NCI-H345 (cell line): ENCODE results near the gene TIMP2.
"Not testable (repeated sequence)": the region's sequence is repeated elsewhere in the genome, so short reads cannot be mapped to it uniquely, and the experiment has no call there.

Source experiments
- DNase-seq: peaks from one replicate; lab custom pipeline; 2025; lab: John Stamatoyannopoulos, UW

Gene TIMP2

GRCh38 chr17:78929908-78930775, 5.0 kb upstream of the TIMP2 start:
- DNase-seq: no peak

DNA sequence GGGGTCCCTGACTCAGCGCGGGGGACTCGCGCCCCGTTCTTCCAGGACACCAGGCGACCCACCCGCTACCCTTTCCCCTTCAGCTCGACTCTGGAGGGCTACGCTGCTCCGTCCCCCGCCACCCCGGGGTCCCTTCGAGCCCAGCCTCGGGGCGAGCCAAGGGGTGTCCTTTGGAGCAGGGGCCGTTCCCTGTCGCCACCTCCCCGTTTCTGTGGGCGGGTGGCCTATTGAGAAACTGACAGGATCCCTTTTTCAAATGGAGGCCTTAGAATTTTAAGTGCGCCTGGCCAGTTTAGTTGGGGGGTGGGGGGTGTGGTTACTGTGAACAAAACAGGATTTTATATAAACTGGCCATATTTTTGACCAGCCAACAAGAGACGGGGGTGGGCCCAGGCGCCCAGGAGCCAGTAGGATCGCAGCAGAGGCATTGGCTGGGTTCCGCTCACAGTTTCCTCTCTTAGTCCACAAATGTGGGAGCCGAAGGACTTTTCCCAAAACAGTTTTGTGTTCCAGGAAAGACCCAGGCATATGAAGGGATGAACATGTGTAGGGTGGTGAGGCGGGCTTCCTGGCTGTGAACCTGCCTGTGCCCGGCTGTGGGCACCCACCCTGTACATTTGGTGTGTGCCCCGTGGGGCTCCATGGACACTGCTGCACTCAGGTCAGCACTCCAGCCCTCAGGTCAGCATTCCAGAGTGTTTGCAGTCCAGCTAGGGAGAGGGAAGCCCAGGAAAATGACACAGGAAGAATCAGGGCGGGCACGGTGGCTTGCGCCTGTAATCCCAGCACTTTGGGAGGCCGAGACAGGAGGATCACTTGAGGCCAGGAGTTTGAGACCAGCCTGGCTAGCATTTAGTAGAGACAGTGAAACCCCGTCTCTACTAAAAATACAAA, 722 bp upstream of the TIMP2 start:
- DNase-seq: peak; percentile 37

DNA sequence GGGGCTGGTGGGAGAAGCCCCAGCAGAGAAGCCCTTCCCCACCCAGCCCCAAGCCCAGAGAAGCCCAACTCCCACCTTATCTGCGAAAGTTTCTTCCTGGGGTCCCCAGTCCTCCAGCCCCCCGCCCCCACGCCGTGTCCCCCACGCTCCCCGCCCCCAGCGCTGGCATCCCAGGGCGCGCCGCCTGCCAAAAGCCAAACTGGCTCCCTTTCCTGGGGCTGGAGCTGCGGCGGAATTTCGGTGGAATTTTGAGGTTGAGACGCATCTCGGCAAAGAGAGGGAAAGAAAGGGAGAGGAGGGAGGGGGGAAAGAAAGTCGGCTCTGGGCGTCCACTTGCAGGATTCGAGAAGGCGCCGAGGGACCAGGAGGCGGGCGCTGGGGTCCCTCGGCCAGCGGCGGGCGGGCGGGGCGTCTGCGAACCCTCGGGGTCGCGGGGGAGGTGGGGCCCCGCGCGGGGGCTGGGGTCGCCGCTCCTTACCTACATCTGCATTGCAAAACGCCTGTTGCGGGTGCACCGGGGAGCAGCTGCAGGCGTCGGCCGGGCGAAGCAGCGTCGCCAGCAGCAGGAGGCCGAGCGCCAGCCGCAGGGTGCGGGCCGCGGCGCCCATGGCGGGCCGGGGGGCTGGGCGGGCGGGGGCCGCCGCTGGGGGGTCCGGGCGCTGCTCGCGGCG, 571 bp downstream of the TIMP2 start:
- peak; percentile 45 for DNase-seq

DNA sequence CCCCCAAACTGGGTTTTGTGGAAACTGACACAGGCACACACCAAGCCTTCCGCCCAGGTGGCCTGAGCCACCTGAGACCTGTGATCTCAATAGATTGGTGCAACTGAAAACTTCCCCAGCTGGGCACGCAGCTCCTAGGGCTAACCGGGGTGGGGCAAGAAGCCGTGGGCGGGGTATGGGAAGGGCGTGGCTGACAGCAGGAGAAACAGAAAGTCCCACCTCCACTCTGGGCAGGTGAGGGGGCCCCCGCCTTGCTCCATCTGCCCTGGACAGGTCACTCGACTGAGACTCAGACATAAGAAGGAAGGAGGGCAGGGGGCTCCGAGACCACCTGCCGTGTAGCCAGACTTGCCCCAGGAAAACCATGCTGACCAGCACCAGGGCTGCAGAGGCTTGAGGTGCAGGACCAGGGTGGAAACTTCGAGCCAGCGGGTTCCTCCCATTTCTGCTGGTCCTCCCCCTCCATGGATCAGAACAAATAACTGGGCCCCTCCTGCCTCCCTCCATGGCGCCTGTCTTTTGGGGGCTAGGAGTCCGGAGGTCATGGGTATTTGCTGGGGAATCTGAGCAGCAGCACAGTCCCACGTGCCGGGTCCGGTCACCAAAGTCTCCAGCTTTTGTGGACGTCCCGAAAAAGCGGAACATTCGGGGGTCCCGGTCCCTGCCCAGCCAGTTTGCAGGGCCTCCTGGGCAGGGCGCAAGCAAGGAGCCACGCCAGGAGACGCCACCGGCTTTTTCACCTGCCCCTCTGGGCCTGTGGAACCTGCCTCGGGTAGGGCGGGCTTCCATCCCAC, 1.3 kb downstream of the TIMP2 start:
- DNase-seq: peak; percentile 21

DNA sequence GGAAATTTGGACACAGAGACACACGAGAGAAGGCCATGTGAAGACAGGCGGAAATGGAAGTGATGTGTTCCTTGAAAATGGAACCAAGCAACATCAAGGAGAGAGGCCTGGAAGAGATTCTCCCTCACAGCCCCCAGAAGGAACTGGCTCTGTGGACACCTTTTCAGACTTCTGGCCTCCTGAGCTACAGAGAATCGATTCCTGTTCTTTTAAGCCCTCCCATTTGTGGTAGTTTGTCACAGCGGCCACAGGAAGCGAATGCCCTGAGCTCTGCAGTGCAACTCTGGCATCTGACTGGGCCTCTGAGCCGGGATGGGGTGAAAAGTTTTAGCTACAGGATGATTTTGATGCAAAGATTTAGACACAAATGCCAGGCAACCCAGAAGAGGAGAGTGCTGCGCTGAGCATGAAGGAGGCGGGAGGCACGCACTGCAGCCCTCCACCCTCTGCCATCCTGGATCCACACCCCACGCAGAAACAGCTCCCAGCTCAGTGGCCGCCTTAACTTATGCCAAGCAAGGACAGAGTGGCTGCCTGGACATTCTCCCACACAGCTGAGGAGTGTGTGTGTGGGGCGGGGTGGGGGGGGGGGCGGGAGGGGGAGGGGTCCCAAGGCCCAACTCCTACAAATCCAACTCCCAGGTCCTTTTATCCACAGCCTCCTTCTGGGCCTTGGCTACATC, 2.2 kb downstream of the TIMP2 start:
- no peak for DNase-seq

DNA sequence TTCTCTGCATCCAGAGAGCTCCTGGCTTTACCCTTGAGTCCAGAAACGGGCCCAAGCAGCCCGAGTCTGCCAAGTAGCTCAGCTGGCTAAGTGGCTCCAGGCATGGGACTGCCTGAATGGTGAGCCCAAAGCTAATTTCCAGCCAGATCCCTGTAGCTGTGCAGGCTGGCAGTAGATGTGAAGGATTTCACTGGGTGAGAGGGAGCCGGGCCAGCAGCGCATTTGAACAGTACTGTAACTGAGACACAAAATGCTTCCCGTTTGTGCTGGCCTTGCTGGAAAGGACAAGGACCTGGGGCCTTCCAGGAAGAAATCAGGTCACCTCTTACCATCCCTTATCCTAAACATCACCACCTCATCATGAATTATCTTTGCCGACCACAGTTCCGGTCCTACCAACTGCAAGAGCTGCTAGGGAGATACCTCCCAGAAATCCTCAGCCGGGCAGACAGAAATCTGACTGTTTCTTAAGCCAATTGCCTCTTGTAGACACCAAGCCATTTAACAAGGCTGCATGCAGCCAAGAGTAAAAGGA, 3.7 kb downstream of the TIMP2 start:
- no peak for DNase-seq

DNA sequence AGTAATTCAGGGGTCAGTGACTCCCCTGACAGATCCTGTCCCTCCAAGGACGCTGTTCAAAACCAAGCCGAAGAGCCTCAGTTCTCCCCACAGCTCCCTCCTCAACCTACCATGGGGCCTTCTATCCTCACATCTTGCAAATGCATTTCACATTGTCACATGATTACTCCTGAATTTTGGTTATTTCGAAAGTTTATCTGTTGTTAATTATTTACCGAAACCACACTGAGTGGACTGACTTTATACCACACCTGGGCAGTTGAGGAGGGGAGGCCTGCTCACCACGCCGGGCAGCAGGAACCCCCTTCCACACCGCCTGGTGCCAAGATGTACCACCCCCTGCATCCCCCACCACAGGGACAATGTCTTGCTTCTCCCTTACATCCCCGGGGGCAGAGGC, 4.7 kb downstream of the TIMP2 start:
- DNase-seq: no peak

GRCh38 chr17:78919861-78920450, 5.2 kb downstream of the TIMP2 start:
- no peak for DNase-seq

DNA sequence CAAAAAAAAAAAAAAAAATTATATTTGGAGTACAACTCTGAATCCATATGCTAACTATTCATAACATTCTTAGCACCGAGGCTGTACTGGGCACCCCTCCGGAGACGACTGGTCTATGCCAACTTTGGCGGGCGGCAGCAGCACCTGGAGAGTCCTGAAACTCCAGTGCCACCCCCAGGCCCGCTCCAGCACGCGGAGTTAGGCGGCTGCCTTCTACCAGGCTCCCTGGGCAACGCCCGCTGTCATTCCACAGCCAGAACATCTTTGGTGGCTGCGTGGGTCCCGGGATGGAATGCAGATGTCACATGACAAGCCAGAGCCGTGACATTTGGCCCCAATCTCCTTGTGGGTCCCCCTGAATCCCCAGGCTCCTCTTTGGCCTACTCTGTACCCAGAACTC, 6.2 kb downstream of the TIMP2 start:
- DNase-seq: no peak

- DNase-seq: no peak
Observed at GRCh38 chr17:78917451-78918275, 7.5 kb downstream of the TIMP2 start.

DNA sequence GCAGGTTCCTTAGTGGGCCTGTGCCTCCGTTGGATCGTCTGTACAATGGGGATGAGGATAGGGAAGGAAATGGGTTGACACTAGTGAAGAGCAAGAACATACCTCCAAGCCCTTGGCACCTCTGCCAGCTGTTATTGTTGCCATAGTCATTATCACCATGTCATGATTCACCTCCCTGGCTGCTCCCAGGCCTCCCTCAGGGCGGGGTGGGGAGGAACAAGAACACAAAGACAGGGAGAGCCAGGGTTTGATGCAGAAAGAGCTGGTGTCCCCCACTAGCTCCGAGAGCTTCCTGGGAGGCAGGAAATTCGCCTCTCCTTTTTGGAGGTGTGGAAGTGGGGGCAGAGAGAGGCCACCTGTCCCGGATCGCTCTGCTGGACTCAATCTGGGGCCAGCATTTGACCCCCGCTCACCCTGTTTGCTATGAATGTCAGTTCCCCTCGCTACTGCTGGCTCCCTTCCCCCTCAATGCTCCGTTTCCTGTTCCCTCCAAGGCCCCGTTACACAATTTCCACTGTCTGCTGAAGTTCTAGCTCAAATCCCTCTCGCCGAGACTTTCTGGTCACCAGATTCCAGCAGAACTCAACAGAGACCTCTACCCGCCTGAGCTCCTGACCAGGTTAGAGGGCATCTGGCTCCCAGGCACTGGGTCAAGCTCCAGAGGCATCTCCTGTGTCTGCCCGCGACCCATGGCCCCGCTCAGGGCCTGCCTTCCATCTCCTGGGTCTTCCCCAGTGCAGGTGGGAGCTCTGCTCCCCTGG, 9.1 kb downstream of the TIMP2 start:
- peak; percentile 7 for DNase-seq

GRCh38 chr17:78913115-78913514, 12.1 kb downstream of the TIMP2 start:
- DNase-seq: no peak

- no peak for DNase-seq
Observed at GRCh38 chr17:78912082-78912481, 13.1 kb downstream of the TIMP2 start.

GRCh38 chr17:78911543-78911942, 13.6 kb downstream of the TIMP2 start:
- DNase-seq: not testable (repeated sequence)

DNA sequence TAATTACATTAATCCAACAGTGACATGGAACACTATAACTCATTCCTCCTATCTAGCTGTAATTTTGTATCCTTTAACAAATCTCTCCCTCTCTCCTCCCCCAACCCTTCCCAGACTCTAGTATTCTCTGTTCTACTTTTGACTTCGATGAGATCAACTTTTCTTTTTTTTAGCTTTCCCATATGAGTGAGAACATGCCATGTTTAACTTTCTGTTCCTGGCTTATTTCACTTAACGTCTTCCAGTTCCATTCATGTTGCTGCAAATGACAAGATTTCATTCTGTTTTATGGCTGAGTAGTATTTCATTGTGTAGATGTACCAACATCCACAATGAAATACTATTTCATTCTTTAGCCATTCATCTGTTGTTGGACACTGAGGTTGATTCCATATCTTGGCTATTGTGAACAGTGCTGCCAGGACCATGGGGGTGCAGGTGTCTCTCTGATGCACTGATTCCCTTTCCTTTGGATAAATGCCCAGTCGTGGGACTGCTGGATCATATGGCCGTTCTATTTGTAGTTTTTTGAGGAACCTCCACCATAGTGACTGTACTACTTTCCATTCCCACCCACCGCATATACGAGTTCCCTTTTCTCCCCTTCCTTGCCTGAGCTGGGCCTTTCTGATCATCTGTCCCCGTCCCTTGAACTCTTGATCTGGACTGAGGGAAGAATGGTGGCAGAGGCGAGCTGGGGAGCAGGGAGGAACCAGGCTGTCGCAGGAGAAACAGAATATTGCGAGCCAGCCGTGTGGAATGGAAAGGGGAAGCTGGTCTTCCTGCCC, 14.5 kb downstream of the TIMP2 start:
- DNase-seq: no peak

GRCh38 chr17:78908426-78908825, 16.8 kb downstream of the TIMP2 start:
- DNase-seq: peak; percentile 74

GRCh38 chr17:78905541-78905940, 19.6 kb downstream of the TIMP2 start:
- DNase-seq: no peak

- no peak for DNase-seq
Observed at GRCh38 chr17:78905116-78905515, 20.1 kb downstream of the TIMP2 start.
